GM12878 (cell line): ENCODE results near the gene SERBP1. TPM values are rescaled to one million over a fixed set of nuclear protein-coding genes. Genes with fewer than 3 reads are reported as not detected.

Experiments used
- ATAC-seq: fragments of 200-7000 bp; cut with Tn5 transposase; 3 replicates; pipeline ENCODE4 v1.9.1; 2020; ENCODE audit warnings: mild to moderate bottlenecking, moderate library complexity
- BruUV-seq: library from RNA; stranded (reverse); fragments of 400-500 nt; replicated peaks from 2 replicates; lab custom pipeline; 2021; lab: Mats Ljungman, UMichigan
- CTCF ChIA-PET: fragments of 300-600 bp; sonication (Branson Sonifier 250); formaldehyde crosslinking; extraction: SDS; loops from one replicate; lab custom pipeline; 2021; ENCODE audit warnings: inconsistent platforms; lab: Yijun Ruan, JAX
- POLR2A ChIA-PET: fragments of 350-600 bp; formaldehyde crosslinking; extraction: SDS; loops from one replicate; lab custom pipeline; 2021; ENCODE audit warnings: inconsistent platforms; lab: Charles Lee
- RAD21 ChIA-PET: fragments of 300-600 bp; sonication (Branson Sonifier 250); formaldehyde crosslinking; loops from one replicate; lab custom pipeline; 2023; ENCODE audit warnings: antibody characterized with exemption; ENCODE audit not compliant: unreplicated experiment; lab: Charles Lee
- SMC1A ChIA-PET: fragments of 300-600 bp; sonication (Branson Sonifier 250); formaldehyde crosslinking; loops from one replicate; lab custom pipeline; 2023; ENCODE audit not compliant: unreplicated experiment, uncharacterized antibody; lab: Charles Lee
- DNase-seq: peaks from one replicate; pipeline ENCODE4 v3.0.0-alpha.2; 2011; ENCODE audit warnings: low read depth, low spot score
- FAIRE-seq: peaks from 3 replicates; lab custom pipeline; 2011; peaks lifted over from hg19 to GRCh38; lab: Jason Lieb, UNC
- H2AFZ ChIP-seq: 2 replicates; pipeline ENCODE4 v1.6.0; 2011; ENCODE audit warnings: low read depth, low read length, control low read depth; ENCODE audit not compliant: control insufficient read depth
- H3K27ac ChIP-seq: 2 replicates; pipeline ENCODE4 v1.5.1; 2011; ENCODE audit warnings: control low read depth; ENCODE audit not compliant: control insufficient read depth, insufficient read depth
- H3K27me3 ChIP-seq, 2 experiments: replicated peaks in 1 of 2; 2 replicates each; pipeline versions ENCODE4 v1.6.0 to v1.6.1; 2011; ENCODE audit warnings: low read length in 1 of 2; ENCODE audit not compliant: control insufficient read depth in 2 of 2, insufficient read depth in 2 of 2
- H3K36me3 ChIP-seq, 2 experiments: 2 replicates each; pipeline ENCODE4 v1.5.1; 2011; ENCODE audit warnings: low read length in 1 of 2; ENCODE audit not compliant: control insufficient read depth in 2 of 2, insufficient read depth in 2 of 2
- H3K4me1 ChIP-seq: 2 replicates; pipeline ENCODE4 v1.6.1; 2011; ENCODE audit warnings: mild to moderate bottlenecking, low read length, moderate library complexity, mixed read lengths; ENCODE audit not compliant: control insufficient read depth, insufficient read depth
- H3K4me2 ChIP-seq: 2 replicates; pipeline ENCODE4 v1.6.0; 2011; ENCODE audit warnings: control low read depth; ENCODE audit not compliant: control insufficient read depth, insufficient read depth
- H3K4me3 ChIP-seq: fragments of 200-600 bp; sonication (generic); 2 replicates; pipeline ENCODE4 v1.5.1; 2016
- H3K79me2 ChIP-seq: 2 replicates; pipeline ENCODE4 v1.6.0; 2011; ENCODE audit warnings: low read length; ENCODE audit not compliant: control insufficient read depth, insufficient read depth
- H3K9ac ChIP-seq: 2 replicates; pipeline ENCODE4 v1.8.0; 2011; ENCODE audit warnings: low read length, control low read depth, mixed read lengths; ENCODE audit not compliant: control insufficient read depth, insufficient read depth
- H3K9me3 ChIP-seq: replicated peaks from 3 replicates; pipeline ENCODE4 v1.5.1; 2011; ENCODE audit warnings: mild to moderate bottlenecking, low read length; ENCODE audit not compliant: control insufficient read depth, insufficient read depth
- H4K20me1 ChIP-seq: 2 replicates; pipeline ENCODE4 v1.6.0; 2011; ENCODE audit not compliant: control insufficient read depth, insufficient read depth
- KLF5 ChIP-seq: fragments of 450-650 bp; IDR thresholded peaks from 2 replicates; pipeline ENCODE4 v1.6.1; 2014; ENCODE audit warnings: mild to moderate bottlenecking; ENCODE audit not compliant: partially characterized antibody
- NFIC ChIP-seq: IDR thresholded peaks from 2 replicates; pipeline ENCODE4 v1.6.1; 2012; ENCODE audit warnings: low read depth, mild to moderate bottlenecking, inconsistent platforms, low read length, moderate library complexity
- NRF1 ChIP-seq: conservative IDR thresholded peaks from 2 replicates; pipeline ENCODE4 v1.6.1; 2011; ENCODE audit warnings: mild to moderate bottlenecking, low read depth, low read length, improper control_type of control experiment
- POLR2AphosphoS5 ChIP-seq: IDR thresholded peaks from 2 replicates; pipeline ENCODE4 v1.6.1; 2011; ENCODE audit warnings: mild to moderate bottlenecking, low read length, inconsistent platforms
- SREBF2 ChIP-seq: IDR thresholded peaks from 2 replicates; pipeline ENCODE4 v1.6.1; 2012; ENCODE audit warnings: mild to moderate bottlenecking, low read length
- TCF3 ChIP-seq: IDR thresholded peaks from 2 replicates; pipeline ENCODE4 v1.6.1; 2012; ENCODE audit warnings: low read depth, mild to moderate bottlenecking, low read length, borderline replicate concordance; ENCODE audit not compliant: insufficient read depth
- ZNF384 ChIP-seq: IDR thresholded peaks from 2 replicates; pipeline ENCODE4 v1.6.1; 2012; ENCODE audit warnings: low read depth, mild to moderate bottlenecking, low read length, improper control_type of control experiment, borderline replicate concordance
- ZZZ3 ChIP-seq: IDR thresholded peaks from 2 replicates; pipeline ENCODE4 v1.6.1; 2011; ENCODE audit warnings: low read depth; ENCODE audit not compliant: control insufficient read depth, insufficient read length
- WGBS: methylation state at CpG from one replicate; pipeline ENCODE4 v1.1.6; 2016; ENCODE audit warnings: low lambda C conversion rate; ENCODE audit not compliant: insufficient replicate concordance, insufficient coverage; ENCODE audit errors: missing lambda C conversion rate; 5-methylcytosine and 5-hydroxymethylcytosine counted together
- in situ Hi-C: fragments of 300-500 bp; cut with MboI; formaldehyde crosslinking; loops from 9 replicates; pipeline ENCODE4 v1.14.3; 2018; ENCODE audit warnings: mixed read lengths
- intact Hi-C: fragments of 100-400 bp; cut with micrococcal nuclease; formaldehyde crosslinking; loops from one replicate; pipeline ENCODE4 v1.14.2; 2022; ENCODE audit not compliant: unreplicated experiment
- polyA plus RNA-seq, 11 experiments: library from polyadenylated mRNA; depleted of rRNA in 4 of 11; unstranded in 6 of 11; stranded (reverse) in 5 of 11; fragments of >200 nt; fragmentation: Nextera tagmentation in 4 of 11; fragmentation: Illumina TruSeq in 1 of 11; extraction: Ambion mirVana in 4 of 11; extraction: Trizol in 1 of 11; gene quantifications; 1 replicate in 1 of 11; 2 replicates in 10 of 11; pipeline versions ENCODE4 v1.2.1 to v1.2.3, GENCODE V29; 2011 to 2016; ENCODE audit warnings: inconsistent platforms in 2 of 11, missing spikeins in 2 of 11, low read depth in 1 of 11
- total RNA-seq, 4 experiments: library from RNA; depleted of rRNA in 3 of 4; stranded (reverse); fragments of >200 nt in 3 of 4; fragmentation: Illumina TruSeq in 1 of 4; extraction: Trizol in 1 of 4; gene quantifications; 2 replicates each; pipeline versions ENCODE4 v1.2.1 to v1.2.3, GENCODE V29; 2013 to 2021
- TF ChIP-seq, protein P1 (sequence below): fragments of 450-650 bp; formaldehyde crosslinking; IDR thresholded peaks from 2 replicates; pipeline ENCODE4 v1.5.0; 2022; ENCODE audit warnings: mild to moderate bottlenecking, missing genetic modification characterization
- TF ChIP-seq, protein P2 (sequence below): fragments of 150-350 bp; IDR thresholded peaks from 2 replicates; pipeline ENCODE4 v1.6.1; 2014; ENCODE audit warnings: mild to moderate bottlenecking, low read depth, low read length
- TF ChIP-seq, protein P3 (sequence below): IDR thresholded peaks from 2 replicates; pipeline ENCODE4 v1.6.1; 2012; ENCODE audit warnings: low read depth, low read length, improper control_type of control experiment
- TF ChIP-seq, protein P4 (sequence below): IDR thresholded peaks from 2 replicates; pipeline ENCODE4 v1.6.1; 2011; ENCODE audit warnings: low read depth, low read length, improper control_type of control experiment, borderline replicate concordance
- TF ChIP-seq, protein P5 (sequence below): IDR thresholded peaks from 2 replicates; pipeline ENCODE4 v1.6.1; 2012; ENCODE audit warnings: mild to moderate bottlenecking, low read depth, low read length

The SERBP1 gene
- total and polyA plus RNA-seq, 10 of the 15 experiments (the other 5 are each of a cell fraction or from before 2014, with no cell fraction given), result 76.7 to 509 (median 384) TPM

DNA sequence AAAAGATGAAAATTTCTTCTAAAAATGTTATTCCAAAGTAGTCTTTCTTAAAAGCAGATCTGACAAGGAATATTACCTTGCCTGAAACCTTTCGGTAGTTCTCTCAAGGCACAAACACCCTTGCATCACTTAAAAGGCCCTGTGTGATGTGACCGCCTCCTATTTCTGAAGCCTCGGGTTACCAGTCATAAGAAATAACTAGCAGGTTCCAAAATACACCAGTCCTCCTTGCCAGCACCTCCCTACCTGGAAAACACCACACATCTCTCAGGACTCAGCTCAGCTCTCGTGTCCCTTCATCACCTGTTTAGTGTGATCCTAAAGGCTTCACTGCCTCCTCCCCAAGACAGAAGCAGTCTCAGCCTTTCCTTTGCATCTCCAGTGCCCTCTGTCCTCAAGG, 35.7 kb downstream of the SERBP1 start:
- no peaks in the 10 kb centered on the region for H3K9me3 ChIP-seq
- no peak overlapping the region for H3K4me2 ChIP-seq
- ChIA-PET RAD21 (no interaction called here), CTCF (interaction anchor here (1.3 kb wide), 1 partner anchor 106 kb away, joined by 6 read pairs; no protein-coding TSS in a partner anchor), SMC1A (no interaction called here), POLR2A (interaction anchor here (0.6 kb wide), 1 partner anchor 962 kb away, joined by 4 read pairs; no protein-coding TSS in a partner anchor)
- WGBS, result 81% methylated on average over 4 of the region's 4 CpGs
- H3K4me1 ChIP-seq, result no peaks in the 10 kb centered on the region
- no peak overlapping the region for H3K9ac ChIP-seq
- H4K20me1 ChIP-seq, result no peaks in the 10 kb centered on the region
- no peaks in the 10 kb centered on the region; a peak in 1 of 4 replicates for H3K36me3 ChIP-seq
- H3K27ac ChIP-seq, result no peak overlapping the region
- no peaks in the 10 kb centered on the region for H3K27me3 ChIP-seq
- BruUV-seq, result no TSS peak
- no peaks in the 10 kb centered on the region for H3K79me2 ChIP-seq
- intact Hi-C loops (no loop called here), in situ Hi-C loops (no loop called here)
- FAIRE-seq (no peak), ATAC-seq (no peak), DNase-seq (no peak)
- H2AFZ ChIP-seq, result no peak overlapping the region
- H3K4me3 ChIP-seq, result no peak overlapping the region
- TF ChIP-seq, protein P1, sequence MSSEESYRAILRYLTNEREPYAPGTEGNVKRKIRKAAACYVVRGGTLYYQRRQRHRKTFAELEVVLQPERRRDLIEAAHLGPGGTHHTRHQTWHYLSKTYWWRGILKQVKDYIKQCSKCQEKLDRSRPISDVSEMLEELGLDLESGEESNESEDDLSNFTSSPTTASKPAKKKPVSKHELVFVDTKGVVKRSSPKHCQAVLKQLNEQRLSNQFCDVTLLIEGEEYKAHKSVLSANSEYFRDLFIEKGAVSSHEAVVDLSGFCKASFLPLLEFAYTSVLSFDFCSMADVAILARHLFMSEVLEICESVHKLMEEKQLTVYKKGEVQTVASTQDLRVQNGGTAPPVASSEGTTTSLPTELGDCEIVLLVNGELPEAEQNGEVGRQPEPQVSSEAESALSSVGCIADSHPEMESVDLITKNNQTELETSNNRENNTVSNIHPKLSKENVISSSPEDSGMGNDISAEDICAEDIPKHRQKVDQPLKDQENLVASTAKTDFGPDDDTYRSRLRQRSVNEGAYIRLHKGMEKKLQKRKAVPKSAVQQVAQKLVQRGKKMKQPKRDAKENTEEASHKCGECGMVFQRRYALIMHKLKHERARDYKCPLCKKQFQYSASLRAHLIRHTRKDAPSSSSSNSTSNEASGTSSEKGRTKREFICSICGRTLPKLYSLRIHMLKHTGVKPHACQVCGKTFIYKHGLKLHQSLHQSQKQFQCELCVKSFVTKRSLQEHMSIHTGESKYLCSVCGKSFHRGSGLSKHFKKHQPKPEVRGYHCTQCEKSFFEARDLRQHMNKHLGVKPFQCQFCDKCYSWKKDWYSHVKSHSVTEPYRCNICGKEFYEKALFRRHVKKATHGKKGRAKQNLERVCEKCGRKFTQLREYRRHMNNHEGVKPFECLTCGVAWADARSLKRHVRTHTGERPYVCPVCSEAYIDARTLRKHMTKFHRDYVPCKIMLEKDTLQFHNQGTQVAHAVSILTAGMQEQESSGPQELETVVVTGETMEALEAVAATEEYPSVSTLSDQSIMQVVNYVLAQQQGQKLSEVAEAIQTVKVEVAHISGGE, result no peak
- TF ChIP-seq NRF1, result no peak
- TF ChIP-seq POLR2AphosphoS5, result no peak
- no peak for TF ChIP-seq KLF5
- TF ChIP-seq, protein P2, sequence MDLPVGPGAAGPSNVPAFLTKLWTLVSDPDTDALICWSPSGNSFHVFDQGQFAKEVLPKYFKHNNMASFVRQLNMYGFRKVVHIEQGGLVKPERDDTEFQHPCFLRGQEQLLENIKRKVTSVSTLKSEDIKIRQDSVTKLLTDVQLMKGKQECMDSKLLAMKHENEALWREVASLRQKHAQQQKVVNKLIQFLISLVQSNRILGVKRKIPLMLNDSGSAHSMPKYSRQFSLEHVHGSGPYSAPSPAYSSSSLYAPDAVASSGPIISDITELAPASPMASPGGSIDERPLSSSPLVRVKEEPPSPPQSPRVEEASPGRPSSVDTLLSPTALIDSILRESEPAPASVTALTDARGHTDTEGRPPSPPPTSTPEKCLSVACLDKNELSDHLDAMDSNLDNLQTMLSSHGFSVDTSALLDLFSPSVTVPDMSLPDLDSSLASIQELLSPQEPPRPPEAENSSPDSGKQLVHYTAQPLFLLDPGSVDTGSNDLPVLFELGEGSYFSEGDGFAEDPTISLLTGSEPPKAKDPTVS, result no peak
- TF ChIP-seq, protein P3, sequence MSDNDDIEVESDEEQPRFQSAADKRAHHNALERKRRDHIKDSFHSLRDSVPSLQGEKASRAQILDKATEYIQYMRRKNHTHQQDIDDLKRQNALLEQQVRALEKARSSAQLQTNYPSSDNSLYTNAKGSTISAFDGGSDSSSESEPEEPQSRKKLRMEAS, result no peak
- TF ChIP-seq ZNF384, result no peak
- TF ChIP-seq, protein P4, sequence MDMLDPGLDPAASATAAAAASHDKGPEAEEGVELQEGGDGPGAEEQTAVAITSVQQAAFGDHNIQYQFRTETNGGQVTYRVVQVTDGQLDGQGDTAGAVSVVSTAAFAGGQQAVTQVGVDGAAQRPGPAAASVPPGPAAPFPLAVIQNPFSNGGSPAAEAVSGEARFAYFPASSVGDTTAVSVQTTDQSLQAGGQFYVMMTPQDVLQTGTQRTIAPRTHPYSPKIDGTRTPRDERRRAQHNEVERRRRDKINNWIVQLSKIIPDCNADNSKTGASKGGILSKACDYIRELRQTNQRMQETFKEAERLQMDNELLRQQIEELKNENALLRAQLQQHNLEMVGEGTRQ, result no peak
- TF ChIP-seq TCF3, result no peak
- no peak for TF ChIP-seq NFIC
- TF ChIP-seq, protein P5, sequence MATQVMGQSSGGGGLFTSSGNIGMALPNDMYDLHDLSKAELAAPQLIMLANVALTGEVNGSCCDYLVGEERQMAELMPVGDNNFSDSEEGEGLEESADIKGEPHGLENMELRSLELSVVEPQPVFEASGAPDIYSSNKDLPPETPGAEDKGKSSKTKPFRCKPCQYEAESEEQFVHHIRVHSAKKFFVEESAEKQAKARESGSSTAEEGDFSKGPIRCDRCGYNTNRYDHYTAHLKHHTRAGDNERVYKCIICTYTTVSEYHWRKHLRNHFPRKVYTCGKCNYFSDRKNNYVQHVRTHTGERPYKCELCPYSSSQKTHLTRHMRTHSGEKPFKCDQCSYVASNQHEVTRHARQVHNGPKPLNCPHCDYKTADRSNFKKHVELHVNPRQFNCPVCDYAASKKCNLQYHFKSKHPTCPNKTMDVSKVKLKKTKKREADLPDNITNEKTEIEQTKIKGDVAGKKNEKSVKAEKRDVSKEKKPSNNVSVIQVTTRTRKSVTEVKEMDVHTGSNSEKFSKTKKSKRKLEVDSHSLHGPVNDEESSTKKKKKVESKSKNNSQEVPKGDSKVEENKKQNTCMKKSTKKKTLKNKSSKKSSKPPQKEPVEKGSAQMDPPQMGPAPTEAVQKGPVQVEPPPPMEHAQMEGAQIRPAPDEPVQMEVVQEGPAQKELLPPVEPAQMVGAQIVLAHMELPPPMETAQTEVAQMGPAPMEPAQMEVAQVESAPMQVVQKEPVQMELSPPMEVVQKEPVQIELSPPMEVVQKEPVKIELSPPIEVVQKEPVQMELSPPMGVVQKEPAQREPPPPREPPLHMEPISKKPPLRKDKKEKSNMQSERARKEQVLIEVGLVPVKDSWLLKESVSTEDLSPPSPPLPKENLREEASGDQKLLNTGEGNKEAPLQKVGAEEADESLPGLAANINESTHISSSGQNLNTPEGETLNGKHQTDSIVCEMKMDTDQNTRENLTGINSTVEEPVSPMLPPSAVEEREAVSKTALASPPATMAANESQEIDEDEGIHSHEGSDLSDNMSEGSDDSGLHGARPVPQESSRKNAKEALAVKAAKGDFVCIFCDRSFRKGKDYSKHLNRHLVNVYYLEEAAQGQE, result no peak
- TF ChIP-seq SREBF2, result no peak
- TF ChIP-seq ZZZ3, result no peak
